HG03066 (cell line): ENCODE results near the gene TBC1D10B.
"Not testable (repeated sequence)": the region's sequence is repeated elsewhere in the genome, so short reads cannot be mapped to it uniquely, and the experiment has no call there.

ENCODE experiments used
- ATAC-seq: cut with Tn5 transposase; IDR thresholded peaks from one replicate; pipeline ENCODE4 v1.9.1; 2021; ENCODE audit warnings: low read depth; ENCODE audit not compliant: unreplicated experiment

The TBC1D10B gene

DNA sequence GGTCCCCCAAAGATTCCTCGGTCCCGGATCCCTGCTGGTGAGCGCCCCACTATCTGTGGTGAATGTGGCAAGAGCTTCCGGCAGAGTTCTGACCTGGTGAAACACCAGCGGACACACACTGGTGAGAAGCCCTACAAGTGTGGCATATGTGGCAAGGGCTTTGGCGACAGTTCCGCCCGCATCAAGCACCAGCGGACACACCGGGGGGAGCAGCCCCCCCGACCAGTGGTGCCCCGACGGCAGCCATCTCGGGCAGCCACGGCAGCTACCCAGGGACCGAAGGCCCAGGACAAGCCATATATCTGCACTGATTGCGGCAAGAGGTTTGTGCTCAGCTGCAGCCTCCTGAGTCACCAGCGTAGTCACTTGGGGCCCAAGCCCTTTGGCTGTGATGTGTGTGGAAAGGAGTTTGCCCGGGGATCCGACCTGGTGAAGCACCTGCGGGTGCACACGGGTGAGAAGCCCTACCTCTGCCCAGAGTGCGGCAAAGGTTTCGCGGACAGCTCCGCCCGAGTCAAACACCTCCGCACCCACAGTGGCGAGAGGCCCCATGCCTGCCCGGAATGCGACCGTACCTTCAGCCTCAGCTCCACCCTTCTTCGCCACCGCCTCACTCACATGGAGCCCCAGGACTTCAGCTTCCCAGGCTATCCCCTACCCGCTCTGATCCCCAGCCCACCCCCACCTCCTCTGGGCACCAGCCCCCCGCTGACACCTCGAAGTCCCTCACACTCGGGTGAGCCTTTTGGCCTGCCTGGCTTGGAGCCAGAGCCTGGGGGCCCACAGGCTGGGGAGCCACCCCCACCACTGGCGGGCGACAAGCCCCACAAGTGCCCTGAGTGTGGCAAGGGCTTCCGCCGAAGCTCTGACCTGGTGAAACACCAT is 27.7 kb upstream of the TBC1D10B start:
- no peak for ATAC-seq

- no peak for ATAC-seq
These were observed 26.8 kb upstream of the TBC1D10B start for GRCh38 chr16:30397056-30397455.

- ATAC-seq, result not testable (repeated sequence)
These were observed 26.3 kb upstream of the TBC1D10B start for GRCh38 chr16:30396627-30397026.

DNA sequence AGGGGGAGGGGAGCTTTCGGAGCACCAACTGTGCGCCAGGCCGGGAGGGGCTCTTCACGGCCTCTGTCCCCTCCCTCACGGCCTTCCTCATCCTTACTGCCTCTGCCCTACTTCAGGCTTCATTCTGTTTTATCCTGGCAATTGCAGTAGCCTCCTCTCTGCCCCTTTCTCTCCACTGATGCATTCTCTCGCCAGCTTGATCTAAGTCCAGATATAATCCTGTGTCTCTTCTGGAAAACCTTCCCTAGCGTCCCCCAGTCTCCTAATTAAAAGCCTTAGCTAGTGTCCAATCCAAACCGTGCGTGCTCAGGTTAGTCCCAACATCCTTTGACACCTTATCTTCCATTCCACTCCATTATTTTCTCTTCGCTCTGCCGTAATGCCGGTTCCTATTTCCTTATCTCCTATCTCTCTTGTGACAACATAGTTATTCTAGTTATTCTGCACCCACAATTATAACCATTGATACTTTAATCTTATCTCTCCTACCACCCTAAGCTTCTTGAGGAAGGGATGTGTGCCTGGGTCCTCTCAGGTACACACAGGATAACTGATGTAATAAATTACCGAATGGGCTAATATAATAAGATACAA is 25.8 kb upstream of the TBC1D10B start:
- ATAC-seq, result no peak

DNA sequence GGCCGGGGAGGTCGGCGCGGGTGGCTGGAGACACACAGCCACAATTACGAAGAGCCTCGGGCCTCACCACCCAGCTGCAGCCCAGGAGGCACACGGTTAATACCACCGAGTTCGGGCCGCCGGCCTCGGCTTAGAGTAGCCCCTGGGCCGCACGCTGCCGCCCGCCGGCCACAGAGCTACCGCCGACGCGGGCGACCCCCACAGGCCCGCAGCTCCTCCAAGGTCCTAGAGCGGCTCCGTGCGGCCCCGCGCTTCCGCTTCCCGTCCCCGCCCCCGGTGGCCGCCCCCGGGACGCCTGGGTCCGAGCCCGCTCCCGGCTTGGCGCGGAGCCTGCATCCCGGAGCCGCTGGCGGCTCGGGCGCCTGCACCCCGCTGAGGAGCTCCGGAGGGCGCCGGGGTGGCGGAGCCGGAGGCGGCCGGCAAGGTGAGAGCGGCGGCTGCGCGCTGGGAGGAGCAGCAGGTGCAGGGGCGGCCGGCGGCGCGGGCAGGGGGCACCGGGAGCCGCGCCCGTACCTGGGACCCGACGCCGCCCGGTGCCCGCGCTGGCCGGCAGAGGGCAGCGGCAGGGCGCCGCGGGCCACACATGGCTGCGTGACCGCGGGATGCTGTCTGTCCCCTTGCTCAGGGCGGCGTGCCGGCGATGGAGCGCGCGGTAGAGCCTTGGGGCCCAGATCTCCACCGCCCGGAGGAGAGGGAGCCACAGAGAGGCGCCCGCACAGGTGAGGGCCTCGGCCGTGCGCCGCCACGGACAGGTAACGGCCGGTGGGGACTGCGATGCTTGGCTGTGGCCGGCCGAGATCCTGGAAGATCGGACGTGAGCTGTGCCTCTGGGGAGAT is 25.1 kb upstream of the TBC1D10B start, which contains the start of gene ZNF48:
TSS of gene ZNF48 (plus strand) at position 266 of the 837 bp plus-strand sequence. CDS start at position 641, 375 bp downstream.
- no peak for ATAC-seq

DNA sequence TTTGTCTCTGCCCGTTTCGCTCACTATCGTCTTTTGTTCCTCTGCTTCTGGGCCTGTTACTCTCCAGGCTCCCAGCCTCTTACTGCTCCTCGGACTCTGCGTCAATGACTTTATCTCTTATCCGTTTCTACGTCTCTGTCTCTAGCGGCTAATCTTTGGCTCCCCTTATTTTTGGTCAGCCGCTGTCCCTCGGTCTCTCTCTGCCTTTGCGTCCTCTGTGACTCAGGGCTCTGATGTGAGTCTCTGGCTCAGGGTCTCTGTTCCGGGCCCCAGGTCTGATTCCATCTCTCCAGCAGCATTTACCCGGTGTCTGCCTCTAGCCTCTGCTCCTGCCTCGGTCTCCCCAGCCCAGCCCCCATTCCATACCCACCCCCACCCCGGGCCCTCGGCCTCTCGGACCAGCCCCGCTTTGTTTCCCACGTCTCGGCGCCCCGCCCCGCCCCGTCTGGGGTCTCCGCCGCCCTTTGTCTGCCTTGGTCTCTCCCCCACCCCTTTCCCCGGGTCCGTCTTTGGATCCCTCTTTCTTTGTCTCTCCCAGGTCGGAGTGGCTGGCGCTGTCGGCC is 24.4 kb upstream of the TBC1D10B start:
- ATAC-seq, result no peak

GRCh38 chr16:30383521-30383920 is 13.2 kb upstream of the TBC1D10B start:
- ATAC-seq, result no peak

GRCh38 chr16:30382111-30382881 is 12.0 kb upstream of the TBC1D10B start, which contains the start of gene SEPTIN1:
SEPTIN1 (minus strand) TSS chr16:30382561; CDS start chr16:30382542, 19 bp downstream.
- no peak for ATAC-seq

GRCh38 chr16:30381291-30382041 is 11.2 kb upstream of the TBC1D10B start:
- no peak for ATAC-seq

GRCh38 chr16:30380803-30381208 is 10.5 kb upstream of the TBC1D10B start:
- ATAC-seq, result no peak

GRCh38 chr16:30380072-30380802 is 9.9 kb upstream of the TBC1D10B start:
- ATAC-seq, result no peak

DNA sequence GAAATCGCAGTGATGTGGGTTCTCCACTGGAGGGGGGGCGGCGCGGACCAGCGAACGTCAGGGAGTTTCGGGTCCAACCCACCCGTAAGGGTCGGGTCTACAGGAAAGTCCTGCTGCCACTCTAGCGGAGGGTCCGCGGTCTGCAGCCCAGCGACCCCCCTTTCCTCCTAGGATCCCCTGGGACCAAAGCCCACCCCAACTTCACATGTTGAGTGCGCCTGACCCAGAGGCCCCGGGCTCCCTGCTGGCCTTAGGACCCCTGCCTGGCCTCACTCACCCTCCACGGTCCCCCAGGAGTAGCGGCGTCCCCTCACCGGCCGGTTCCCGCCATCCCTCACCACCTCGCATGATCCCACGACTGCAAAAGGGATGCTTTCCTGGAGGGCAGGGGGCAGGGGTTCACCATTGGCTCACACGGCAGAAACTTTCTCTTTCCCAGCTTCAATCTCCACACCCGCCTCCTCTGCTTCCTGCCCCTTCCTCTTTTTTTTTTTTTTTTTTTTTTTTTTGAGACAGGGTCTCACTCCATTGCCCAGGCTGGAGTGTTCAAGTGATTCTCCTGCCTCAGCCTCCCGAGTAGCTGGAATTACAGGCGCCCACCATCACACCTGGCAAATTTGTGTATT is 9.0 kb upstream of the TBC1D10B start:
- no peak for ATAC-seq

DNA sequence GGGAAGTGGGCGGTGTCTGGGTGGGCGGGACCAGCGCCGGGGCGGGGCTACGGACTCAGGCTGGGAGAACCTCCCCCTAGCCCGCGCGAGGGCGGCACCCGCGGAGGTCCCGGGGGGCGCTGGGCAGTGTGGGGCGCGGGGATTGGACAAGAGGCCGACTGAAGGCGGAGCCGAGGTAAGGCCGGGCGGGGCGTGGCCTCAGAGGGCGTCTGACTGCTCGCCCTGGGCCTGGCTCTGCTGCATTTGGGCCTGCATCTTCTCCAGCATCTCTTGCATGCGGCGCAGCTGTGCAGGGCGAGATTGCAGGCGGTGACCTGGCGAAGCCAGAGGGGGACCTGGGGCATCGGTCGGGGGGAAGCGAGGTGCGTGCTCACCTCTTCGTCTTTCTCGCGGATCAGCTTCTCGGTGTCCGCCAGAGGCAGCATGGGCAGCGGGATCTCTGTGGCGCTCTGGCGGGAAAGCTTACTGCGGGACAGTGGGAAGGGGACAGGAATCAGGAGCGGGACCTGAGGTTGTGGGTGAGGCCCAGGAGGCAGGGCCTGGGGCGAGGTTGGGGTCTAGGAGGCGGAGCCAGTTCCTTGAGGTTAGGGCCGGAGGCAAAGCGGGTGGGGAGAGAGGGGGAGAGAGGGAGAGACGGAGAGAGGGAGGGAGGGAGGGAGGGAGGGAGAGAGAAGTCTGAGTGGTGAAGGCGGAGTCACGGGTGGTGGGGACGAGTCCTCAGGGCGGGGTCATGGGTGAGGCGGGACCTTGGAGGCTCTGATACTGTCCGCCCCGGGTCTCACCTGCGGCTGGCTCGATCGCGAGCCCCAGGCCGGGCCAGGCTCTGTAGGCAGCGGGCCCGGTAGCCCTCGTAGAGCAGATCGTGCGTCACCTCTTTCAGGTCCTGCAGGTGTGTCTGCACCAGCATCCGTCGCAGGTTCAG is 8.2 kb upstream of the TBC1D10B start:
- peak; percentile 81 for ATAC-seq

DNA sequence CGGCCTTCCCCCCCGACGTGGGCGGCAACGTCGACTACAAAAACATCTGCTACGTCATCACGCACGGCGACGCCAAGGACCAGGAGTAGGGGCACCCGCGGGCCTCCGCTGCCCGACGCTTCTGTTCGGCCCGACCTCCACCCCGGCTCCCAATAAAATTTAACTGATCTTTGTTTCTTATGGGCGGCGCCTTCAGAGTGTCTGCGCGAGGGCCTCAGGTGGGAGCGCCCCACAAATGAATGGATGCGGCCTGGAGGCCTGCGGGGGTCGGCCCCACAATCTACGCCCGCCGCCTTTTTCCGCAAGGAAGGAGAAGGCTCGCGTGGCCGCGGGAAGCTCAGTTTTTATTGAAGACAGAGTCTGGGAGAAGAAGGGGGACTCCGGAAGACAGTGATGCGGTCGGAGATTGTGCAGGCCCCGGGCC is 7.5 kb upstream of the TBC1D10B start:
- peak; percentile 36 for ATAC-seq

DNA sequence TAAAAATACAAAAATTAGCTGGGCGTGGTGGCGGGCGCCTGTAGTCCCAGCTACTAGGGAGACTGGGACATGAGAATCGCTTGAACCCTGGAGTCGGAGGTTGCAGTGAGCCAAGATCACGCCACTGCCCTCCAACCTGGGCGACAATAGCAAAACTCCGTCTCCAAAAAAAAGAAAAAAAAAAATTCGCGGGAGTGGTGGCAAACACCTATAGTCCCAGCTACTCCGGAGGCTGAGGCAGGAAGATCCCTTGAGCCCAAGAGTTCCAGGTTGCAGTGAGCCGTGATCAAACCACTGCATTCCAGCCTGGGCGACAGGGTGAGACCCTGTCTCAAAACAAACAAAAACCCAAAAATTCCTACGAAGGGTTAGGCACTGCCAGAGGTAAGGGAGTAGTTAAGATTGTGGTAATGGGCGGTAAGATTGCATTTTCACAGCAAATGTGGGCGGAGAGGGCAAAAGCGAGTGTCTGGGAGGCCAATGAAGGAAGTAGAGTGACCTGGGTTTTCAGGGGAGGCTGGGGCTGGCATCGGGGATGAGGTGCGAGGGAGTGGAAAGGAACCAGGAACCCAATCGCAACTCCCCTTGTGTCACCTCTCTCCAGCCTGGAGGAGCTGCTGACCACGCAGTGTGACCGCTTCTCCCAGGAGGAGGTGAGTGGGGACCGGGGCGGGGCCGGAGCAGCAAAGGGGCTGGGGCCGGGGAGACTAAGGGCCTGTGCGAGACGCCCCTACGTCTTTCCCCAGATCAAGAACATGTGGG is 6.9 kb upstream of the TBC1D10B start:
- ATAC-seq, result no peak

GRCh38 chr16:30376461-30376902 is 6.2 kb upstream of the TBC1D10B start:
- no peak for ATAC-seq
